Posterior vena cava (tissue), 2 donors: ENCODE measurements around the gene DOCK4. TPM values are rescaled to one million over a fixed set of nuclear protein-coding genes. Genes with fewer than 3 reads are reported as not detected.

Source experiments
- DNase-seq: peaks from one replicate; pipeline ENCODE4 v3.0.0-alpha.2; 2020; ENCODE audit warnings: low spot score
- intact Hi-C, 2 donors: fragments of 100-400 bp; cut with DNase I; formaldehyde crosslinking; loops; one replicate each; pipeline versions ENCODE4 v1.14.1 to v1.14.2; 2022 to 2023
- total RNA-seq, 2 donors: library from RNA; stranded (reverse); fragmentation: NEBNext Ultra II Directional; extraction: Animal tissue kit (Norgen Biotek cat#: 25700); gene quantifications; one replicate each; pipeline ENCODE4 v1.2.1, GENCODE V29; 2021
- donor health status: DM: yes; HTN: yes; CAD: no.
- donor health status: DM: yes; HTN: yes; CAD: no.

DOCK4 gene
- total RNA-seq, 2 donors from 2014 or later = 26.1 TPM

DNA sequence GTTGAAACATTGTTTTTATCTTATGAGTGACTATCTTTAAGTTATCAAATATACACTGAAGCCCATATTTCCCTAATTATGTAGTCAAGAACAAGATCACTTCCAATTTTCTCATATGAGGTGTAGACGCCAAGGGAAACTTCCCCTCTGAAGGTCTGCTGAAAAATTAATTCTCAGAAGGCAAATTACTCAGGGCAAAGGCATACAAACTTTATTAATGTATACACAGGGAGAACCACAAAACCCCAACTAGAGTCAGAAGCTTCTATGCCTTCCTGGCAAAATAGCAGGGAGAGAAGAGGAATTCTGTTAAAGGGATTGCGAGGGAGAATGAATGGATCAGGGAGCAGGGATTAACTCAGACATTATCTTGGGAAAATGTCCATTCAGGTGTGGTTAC, 83.4 kb downstream of the DOCK4 start:
- intact Hi-C loops = no loop called here
- DNase-seq = no peak

DNA sequence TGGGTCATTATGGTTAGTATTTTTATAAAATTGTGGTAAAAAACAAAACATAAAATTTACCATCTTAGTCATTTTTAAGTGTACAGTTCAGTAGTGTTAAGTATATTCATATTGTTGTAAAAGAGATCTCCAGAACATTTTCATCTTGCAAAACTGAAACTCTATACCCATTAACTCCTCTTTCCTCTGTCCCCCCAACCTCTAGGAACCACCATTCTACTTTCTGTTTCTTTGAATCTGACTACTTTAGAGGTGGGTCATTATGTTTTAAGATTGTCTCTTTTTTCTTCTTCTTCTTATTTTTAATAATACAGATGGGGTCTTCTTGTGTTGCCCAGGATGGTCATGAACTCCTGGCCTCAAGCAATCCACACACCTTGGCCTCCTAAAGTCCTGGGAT, 84.1 kb downstream of the DOCK4 start:
- intact Hi-C loops = no loop called here
- DNase-seq = no peak

DNA sequence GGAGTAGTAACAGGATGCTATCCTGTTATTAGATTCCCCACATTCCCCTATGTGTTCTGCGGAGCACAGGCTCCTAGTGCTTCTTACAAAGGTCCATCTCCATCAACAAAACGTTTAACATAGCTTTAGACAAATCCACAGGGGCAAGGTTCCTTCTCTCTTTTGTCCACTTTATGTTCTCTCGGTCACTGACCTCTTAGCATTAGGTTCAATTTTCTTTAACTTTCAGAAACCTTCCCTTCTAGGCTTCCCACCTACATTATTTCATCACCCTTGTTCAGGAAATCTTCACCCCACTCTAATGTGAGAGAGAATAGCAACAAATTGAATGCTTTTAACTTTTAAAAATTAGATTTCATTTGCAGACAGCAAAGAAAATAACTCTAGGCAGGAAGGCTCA, 84.9 kb downstream of the DOCK4 start:
- intact Hi-C loops = no loop called here
- no peak for DNase-seq

DNA sequence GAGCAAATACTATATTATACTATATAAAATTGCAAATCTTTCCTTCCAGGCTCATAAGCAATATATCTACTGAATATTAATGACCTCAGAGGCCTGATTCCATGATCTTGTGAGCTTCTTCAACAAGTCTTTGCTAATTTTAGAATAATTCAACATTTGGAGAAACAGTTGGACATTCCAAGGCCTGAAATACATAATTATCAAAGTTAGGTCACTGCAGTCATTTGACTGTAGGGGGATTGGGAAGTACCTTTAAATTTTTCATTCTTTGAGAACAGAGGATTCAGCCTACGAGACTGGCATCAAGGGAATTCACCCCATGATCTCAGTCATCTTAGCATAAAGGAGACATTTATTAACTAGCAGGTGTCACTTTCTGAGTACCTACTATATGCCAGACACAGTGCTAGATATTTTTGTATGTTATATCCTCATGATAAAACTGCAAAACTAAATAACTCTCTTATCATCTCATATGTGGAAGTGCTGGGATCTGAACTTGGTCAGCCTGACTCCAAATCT, 85.4 kb downstream of the DOCK4 start:
- DNase-seq = no peak
- intact Hi-C loops = no loop called here

DNA sequence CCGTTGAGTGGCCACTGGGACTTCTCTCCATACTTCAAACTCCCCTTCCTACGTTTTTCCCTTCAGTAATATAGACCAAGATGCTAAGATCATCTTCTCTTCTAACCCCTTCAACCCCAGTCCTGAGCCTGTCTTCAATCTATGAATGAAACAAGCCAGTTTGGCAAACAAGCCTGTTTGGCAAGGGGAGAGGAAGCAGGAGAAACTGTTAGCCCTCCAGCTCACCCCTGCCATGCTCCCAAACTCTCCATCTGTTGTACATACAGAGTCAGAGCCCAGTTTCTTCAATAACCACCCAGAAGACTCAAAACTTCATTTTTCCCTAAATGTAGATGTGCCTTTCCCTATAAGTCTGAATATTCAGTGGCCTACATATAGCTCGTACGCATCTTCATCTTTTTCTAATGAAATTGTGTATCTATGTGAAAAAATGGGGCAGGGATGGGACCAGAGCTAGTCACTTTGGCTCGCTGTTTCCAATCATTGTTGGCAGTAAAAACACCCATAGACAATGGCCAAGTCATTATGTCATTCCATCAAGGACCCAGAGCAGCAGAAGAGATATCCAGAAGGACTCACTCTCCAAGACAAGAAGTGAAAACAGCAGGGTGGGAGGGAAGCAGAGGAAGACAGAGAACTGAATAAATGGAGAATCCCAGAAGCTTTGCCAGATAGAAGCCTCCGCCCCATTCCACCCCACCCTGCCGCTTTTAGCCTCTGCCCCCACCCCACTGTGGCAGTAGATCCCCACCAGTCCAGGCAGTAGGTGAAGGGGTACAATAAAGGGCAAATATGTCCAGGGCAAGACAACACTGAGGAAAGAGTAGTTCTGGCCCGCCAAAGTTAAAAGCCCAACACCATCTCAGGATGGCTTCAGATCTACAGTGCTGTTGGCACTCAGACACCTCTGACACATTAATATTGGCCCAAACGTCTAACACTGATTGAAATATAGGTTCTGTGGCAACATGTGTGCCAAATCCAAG, 87.3 kb downstream of the DOCK4 start:
- intact Hi-C loops = no loop called here
- no peak for DNase-seq

DNA sequence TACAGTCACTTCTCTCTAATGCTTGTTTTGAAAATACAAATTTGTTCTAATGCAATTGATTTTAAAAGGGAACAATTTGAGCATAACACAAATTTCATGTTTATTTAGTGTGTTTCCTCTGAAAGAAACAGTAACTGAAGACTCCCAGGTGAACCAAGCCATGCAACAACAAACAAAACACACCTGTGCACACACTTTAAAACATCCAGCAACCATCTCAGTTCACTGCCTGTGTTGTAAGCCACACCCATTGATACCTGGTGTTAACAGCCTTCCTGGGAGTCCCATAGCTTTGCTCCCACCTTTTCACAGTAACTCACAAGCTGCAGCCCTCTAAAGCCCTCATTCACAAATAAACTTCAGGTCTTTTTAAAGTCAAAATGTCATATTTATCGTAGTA, 89.3 kb downstream of the DOCK4 start:
- DNase-seq = no peak
- intact Hi-C loops = no loop called here

DNA sequence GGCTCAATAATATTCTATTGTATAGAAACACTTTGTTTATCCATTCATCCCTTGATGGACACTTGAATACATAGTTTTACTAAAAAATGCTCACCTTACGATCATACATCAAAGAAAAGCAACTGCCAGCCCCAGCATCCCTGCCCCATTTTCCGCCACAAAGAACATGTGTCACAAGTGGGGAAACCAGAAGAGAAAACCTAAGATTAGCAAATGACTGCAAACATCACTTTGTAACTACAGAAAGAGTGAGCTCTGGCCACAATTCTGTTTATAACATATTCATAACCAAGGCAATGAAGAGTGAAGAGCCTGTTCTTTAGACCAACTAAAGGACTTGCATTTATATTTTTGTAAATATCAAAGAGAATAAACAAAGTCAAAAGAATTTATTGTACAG, 89.8 kb downstream of the DOCK4 start:
- intact Hi-C loops = no loop called here
- DNase-seq = no peak

DNA sequence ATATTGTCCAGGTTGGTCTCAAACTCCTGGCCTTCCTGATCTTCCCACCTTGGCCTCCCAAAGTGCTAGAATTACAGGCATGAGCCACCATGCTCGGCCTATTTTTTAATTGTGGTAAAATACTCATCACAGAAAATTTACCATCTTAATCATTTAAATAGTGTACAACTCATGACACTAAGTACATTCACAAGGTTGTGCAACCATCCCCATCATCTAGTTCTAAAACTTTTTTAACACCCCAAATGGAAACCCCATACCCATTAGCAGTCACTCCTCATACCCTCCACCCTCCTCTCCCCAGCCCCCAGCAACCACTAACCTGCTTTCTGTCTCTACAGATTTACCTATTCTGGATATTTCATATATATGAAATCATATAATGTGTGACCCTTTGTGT, 90.3 kb downstream of the DOCK4 start:
- no peak for DNase-seq
- intact Hi-C loops = no loop called here

DNA sequence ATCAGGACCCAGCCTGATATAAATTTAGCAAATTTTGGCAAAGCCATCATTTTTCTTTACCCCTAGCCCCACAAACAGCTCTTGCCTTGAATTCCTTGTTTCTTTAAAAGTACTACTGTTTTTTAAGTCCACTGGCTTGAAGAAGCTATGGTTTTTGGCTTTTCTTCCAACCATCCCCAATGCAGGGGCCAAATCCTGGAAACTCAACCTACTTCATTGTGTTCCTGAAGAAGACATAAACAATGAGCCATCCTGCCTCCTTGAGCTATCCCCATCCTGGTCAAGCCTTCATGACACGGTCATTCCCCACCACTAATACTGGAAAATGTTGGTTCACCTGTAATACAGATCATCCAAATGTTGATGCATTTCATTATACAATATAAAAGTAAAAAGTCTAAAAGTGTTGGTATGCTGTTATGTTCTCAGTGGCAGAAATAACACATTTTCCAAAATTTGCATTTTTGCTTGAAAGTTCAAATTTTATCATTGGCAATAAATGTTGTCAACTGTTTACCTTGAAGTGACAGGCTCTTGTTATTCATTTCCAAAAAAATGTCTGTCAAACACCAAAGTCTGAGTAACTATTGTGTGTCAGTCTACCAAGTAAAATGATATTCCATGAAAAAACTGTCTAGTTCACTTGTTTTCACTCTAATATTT, 92.2 kb downstream of the DOCK4 start:
- intact Hi-C loops = no loop called here
- DNase-seq = no peak

DNA sequence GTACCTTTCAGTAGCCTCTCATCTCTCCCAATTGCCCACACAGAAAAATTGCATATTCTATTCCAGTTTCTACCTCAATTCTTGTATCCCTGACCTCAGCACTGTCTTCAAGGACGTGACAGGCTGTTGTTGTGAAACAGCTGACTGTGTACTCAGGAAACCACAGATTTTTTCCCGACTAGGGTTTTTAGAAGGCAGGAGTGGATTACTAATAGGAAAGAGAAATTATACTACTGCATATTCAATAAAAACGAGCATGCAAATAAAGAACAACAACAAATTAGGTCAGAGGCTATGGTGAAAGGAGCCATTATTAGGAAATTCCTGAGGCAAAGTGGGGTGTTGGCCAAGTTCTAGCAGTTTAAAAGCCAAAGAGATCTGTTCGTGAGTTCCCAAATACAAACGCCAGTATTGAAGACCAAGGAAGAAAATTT, 93.4 kb downstream of the DOCK4 start:
- DNase-seq = no peak
- intact Hi-C loops = no loop called here

DNA sequence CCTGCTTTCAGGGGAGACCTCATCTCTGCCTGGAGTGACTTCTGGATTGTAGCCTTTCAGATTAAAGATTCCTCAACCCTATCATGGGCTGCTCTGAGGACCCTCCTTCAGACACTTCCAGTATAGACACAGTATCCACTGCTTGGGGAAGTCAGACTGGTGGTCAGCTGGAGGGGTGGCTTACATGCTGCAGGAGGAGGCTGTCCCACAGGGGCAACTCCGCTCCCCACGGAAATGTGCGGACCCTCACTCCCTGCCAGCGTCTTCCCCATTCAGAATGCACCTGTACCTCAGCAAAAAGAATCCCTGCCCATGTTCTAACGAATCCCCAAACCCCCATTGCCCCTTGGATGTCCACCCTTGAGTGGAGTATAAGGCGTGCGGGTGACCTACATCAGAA, 95.5 kb downstream of the DOCK4 start:
- intact Hi-C loops = no loop called here
- no peak for DNase-seq

DNA sequence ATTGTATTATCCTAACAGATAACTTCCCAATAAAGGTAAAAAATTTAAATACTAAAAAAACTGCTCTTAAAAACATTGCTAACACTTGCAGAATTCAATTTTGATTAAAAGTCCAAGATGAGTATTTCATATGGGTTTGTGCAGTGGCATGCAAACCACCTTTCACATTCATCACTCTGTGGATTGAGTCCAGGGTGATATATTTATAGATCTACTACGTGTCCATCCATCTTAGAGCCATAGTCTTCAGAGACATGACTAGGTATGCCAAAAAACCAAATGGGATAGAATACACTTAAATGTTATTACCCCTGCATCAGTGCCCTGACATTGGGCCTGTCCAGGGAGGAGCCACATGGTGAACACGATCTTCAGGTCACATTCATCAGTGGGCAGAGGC, 96.0 kb downstream of the DOCK4 start:
- intact Hi-C loops = no loop called here
- no peak for DNase-seq

DNA sequence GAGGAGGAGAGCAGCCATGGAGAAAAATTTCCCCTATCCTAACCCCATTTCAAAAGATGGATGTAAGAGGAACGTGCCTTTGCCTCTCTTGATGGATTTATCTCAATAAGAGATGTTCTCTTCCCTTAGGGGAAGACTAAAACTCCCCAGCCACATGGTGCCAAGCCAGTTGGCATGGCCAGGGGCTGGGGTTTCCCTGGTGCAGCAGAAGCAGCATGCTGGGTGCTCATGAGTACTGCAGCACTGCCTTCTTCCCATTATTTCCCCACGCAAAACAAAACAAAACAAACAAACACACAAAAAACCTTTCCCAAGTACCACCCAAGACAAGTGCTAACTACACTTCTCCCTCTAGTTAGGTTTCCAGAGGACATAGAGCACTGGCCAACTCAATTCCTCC, 97.2 kb downstream of the DOCK4 start:
- intact Hi-C loops = no loop called here

DNA sequence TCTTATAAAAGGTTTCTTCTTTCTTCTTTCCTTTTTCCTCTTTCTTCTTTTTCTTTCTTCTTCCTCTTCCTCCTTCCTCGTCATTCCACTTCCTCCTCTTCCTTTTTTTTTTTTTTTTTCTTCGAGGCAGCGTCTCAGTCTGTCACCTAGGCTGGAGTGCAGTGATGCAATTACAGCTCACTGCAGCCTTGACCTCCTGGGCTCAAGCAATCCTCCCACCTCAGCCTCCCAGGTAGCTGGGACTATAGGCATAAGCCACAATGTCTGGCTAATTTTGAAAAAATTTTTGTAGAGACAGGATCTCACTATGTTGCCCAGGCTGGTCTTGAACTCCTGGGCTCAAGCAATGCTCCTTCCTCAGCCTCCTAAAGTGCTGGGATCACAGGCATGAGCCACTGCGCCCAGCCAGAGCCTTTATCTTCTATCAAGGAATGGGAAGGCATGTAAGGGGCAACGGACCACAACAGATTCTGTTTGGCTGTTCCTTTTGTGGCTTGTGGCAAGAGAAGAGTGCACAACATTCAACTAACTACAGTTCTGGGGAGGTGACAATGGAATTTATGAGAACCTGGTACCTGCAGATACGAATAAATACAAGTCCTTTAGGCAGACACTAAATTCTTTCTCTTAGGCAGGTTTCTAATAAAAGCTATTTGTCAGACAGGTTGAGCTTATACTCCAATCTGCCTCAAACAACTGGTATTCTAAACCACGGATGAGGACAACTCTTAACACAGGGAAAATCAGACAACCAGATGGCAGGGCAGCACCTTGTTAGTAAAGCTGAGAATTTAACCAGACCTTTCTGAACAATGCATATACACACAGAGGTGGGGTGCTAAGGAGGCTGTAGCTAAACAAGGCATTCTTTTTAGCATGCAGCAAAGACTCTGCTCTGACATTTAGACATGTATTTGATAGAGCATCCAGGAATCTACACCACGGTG, 100.3 kb downstream of the DOCK4 start:
- no peak for DNase-seq
- intact Hi-C loops = no loop called here

More for the DNA sequence above, 97.2 kb downstream of the DOCK4 start:
- no peak for DNase-seq

DNA sequence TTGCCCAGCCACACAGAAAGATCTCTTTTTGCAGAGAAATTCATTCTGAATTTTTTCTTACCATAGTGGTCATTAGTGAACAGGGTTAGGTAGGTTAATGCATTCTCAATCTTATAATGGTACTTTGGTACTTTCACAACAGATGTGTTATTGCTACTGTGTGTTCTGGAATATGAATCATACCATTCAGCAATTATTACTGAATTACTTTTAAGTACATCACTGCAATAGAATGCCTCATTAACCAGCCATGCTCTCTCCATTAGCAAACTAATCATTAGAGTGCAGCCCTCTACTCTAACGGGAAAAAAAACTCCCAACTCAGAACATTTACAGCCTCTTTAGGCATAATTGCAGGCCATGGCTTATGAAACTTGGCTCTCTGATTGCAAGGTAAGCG, 102.1 kb downstream of the DOCK4 start:
- no peak for DNase-seq
- intact Hi-C loops = no loop called here

DNA sequence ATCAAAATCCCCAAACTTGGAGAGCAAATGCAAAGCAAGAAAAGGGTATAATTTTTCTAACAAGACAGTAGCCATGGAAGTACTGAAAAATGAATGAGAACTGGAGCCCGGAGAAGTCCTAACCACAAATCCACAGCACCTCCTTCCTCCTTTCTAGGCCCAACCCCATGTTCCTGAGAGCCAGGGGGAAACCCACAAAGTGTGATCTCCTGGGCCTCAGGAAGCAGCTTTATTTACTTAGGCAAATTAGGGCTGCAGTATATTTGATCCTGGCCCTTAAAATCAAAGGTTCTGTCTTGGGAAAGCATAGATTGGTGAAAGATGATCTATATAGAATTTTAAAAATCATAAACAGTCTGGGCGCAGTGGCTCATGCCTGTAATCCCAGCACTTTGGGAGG, 103.0 kb downstream of the DOCK4 start:
- DNase-seq = no peak
- intact Hi-C loops = no loop called here

DNA sequence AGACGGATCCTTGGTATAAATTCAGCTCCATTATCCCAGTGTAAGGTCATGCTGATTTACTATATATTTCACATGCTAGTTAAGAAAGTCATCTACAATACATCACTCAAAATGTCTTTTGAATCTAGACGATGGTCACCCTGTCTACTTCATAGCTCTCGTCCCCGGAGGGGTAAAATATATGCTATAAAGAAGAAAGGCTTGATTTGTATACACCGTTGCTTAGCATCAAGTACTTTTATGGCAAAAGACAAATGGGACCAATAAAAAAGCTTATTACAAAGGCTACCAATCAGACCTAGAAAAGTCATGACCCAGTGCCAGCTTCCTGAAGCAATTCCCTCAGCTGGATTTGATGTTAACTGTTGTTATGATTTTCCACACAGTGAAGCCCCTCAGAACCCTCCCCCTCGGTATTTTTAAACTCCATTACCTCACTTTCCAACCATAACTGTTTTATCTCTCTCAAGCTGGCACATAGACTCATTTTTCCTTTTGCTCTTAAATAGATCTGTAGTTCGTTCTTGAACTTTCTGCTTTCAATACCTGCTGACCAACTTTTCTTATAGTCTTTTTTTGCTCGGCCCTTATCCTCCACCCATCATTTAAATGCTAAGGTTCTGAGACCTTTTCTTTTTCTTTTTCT, 104.9 kb downstream of the DOCK4 start:
- no peak for DNase-seq
- intact Hi-C loops = no loop called here

DNA sequence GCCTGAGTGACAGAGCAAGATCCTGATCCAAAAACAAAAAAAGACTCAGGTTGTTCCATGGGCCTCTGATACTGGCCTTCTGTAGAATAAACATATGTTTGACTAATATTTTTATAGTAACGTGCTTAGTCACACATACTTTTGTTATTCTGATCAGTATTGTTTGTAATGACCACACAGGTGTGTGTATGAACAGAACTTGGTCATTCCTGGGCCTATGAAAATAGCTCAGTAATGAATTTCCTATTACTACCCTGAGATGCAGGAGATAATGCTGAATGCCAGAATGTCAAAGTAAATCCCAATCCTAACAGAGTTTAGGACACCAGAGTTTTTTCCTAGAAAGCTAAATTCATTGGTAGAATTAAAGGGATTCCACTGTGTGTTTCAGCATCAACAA, 108.7 kb downstream of the DOCK4 start:
- intact Hi-C loops = no loop called here
- no peak for DNase-seq

DNA sequence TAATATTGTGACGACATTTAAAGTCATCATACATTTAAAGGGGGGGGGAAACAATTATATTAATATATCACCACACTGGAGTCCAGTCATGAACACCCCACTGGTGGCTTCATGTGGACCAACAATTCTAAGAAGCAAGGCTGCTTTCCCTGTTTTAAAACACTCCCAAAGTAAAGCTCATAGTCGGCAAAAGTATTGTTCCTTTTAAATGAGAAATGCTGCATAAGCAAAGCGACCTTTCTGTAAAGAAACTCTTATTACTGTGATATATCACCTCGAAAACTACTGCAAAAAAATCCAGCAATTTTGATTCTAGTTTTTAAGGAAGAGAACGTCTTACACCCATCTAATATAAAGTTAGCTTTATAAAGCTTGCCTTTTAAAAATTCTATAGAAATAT, 112.8 kb downstream of the DOCK4 start:
- no peak for DNase-seq
- intact Hi-C loops = no loop called here
